GM18508 (cell line): Measurements from ENCODE around the gene MKLN1.
A peak's percentile ranks its signal among the peaks of the same experiment; 100 is the strongest.
"Not testable (repeated sequence)": the region's sequence is repeated elsewhere in the genome, so short reads cannot be mapped to it uniquely, and the experiment has no call there.

Source experiments
- ATAC-seq: cut with Tn5 transposase; IDR thresholded peaks from one replicate; pipeline ENCODE4 v1.9.1; 2021; ENCODE audit warnings: moderate number of reproducible peaks; ENCODE audit not compliant: insufficient read depth, unreplicated experiment

Gene MKLN1

DNA sequence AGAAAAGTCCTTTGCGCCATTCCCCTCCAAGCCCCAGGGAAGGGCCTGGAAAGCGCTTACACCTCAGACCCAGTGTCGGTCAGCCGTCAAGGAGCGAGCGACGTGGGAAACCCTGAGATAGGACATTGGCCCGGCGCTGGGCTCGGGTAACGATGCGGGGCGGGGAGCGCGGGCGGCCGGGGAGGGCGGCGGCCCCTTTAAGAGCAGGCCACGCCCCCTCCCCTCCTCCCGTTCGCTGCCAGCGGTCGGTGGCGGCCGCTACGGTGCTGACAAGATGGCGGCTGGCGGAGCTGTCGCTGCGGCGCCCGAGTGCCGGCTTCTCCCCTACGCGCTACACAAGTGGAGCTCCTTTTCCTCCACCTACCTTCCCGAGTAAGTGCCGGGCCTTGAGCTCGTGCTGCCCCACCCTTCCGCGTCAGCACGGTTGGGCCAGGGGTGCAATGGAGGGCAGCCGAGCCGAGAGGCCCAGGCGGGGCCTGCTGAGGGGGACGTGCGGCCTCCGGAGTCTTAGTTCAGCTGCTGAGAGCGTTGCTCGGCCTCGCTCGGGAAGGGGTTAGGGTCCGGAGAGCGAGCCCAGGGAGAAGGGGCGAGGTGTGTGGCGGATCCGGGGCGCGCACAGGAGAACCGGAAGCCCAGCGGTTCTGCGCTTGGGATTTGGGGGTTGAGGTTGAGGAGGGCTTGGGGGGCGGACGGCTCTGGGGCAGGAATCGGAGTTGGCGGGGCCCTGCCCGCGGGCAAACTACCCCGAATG is at the start of gene MKLN1:
TSS of gene MKLN1 (plus strand) at position 251 of the 751 bp plus-strand sequence. CDS start at position 275, 24 bp downstream.
- peak; percentile 42 for ATAC-seq

DNA sequence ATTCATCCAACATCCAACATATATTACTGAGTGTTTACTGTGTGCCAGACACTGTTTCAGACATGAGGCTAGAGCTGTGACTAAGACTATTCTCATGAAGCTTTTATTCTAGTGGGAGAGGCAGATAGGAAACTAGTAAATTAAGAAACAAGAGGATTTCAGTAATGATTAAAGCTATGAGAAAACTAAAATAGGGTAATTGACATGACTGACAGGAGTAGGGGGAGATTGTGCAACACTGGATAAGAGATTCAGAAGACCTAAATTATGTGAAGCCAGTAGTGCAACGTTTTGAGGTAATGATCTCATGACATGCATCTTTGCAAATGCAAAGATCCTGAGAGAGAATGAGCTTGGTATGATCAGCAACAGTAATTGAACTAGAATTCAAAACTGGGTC is 48.6 kb upstream of the MKLN1 start:
- ATAC-seq: no peak

GRCh38 chr7:131281266-131282048 is 46.2 kb upstream of the MKLN1 start:
- ATAC-seq: no peak

DNA sequence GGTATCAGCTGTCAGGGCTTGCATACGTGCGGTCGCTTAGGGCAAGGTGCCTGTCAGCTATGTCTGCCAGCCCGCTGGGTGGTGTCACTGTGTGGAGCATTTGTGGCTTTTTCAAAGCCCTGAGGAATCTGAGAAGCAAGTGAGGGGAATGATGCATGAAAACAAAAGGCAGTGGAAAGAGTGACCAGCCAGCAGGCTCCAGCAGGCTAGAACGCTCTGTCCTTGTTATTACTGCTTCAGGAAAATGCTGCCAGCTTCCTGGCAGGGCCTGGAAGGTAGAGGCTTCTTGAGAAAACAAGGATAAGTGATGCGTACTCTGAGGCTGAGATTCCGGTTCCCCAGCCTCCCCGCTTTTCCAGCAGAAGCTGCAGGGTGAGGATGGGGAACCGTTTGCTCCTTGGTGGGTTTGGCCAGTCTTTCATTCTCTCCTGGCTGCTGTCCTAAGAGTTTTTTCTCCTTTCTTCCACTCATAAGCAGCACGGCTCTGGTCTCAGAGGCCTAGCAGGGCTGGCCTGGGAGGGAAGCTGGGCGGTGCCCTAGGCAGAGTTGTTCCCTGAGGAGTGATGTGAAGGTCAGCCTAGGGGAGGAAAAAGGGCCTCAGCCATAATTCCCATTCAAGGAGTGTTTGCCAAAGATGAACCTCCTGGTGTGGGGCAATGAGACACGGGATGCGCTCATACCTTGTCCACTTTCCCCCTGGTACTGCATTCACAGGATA is 42.8 kb upstream of the MKLN1 start:
- ATAC-seq: no peak

DNA sequence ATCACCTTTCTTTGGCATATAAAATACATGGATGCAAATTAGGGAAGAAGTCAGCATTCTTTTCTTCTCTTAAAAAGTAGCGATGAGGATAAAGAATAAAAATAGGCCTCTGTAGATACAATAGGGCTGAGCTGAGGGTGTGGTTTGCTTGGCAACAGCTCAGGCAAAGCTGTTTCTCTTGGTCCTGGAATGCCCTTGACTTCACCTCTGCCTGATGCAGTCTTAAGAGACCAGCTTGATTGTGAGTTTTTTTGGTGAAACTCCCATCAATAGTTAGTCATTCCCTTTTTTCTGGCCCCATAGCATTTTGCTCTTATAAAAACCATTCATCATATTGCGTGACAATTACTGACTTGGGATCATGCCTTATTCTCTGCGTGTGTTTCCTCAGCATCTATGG is 42.1 kb upstream of the MKLN1 start:
- ATAC-seq: no peak

DNA sequence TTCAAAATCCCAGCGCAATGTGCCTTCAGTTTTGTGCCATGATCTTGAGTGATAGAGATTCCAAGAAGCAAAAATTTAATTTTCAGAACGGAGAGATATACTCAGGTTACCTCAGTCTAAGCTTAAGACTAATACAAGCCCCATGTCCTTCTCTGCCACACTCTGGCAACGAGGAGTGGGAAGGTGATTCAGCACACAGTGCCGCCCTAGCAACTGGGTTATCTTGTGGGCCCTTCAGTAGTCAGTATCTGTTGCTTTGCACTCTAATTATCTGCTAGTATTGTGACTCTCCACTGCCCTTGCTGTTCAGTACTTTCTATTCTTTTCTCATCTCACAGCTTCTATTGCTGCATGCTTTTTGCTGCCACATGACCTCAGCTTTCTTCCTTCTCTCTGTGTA is 39.2 kb upstream of the MKLN1 start:
- no peak for ATAC-seq

DNA sequence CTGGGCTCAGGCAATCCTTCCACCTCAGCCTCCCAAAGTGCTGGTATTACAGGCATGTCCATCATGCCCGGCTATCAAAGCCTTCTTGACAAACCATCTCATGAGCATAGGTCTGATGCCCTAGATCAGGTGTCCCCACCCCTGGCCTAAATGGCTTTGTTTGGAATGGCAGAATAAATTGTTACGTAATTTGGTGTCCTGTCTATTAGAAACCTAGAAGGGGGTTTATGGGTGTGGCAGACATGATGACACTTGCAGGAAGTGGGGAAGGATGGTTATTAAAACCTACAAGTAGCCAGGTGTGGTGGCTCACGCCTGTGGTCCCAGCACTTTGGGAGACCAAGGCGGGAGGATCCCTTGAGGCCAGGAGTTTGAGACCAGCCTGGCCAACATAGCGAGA is 38.6 kb upstream of the MKLN1 start:
- ATAC-seq: no peak

DNA sequence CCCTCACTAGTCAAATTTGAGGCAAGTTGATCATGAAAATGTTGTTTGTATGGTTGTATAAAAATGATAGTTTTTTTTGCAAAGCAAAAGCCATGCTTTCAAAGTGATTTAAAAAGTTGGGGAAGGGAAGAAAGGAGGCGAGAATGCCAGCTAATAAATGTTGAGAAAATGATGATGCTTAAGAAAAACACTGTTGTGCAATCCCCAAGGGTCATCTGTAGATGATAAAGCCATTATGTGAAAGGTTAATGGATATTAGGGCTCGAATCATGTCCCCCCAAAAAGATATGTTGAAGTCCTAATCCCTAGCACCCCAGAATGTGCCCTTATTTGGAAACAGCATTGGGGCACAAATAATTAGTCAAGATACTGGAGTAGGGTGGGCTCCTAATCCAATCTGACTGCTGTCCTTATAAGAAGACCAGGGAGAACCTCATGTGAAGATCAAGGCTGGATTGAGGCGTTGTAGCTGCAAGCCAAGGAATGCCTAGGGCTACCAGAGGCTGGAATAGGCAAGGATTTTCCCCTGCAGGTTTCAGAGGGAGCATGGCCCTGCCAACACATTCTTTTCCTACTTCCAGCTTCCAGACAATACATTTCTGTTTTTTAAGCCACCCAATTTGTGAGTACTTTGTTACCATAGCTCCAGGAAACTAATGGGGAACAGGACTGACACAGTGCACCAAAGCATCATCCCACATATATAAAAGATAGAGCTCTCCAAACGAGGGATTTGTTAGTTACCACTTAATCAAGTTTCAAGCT is 35.4 kb upstream of the MKLN1 start:
- ATAC-seq: no peak

DNA sequence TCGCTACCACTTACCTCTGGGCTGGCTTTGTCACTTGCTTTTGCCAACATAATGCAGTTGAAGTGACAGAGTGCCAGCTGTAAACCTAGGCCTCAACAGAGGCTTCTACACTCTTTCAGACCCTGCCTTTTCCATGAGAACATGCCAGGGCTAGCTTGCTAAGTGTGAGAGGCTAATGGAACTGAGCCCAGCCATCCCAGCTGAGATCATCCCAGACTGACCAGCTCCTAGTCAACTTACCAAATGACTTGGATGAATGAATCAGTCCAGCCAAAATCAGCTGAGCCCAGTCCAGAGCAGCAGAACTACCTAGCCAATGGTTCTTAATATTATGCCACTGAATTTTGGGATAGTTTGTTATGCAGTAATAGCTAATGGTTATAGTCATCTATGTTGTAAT is 34.7 kb upstream of the MKLN1 start:
- no peak for ATAC-seq

- no peak for ATAC-seq
These were observed 33.1 kb upstream of the MKLN1 start for GRCh38 chr7:131294553-131294952.

GRCh38 chr7:131298608-131298992 is 29.1 kb upstream of the MKLN1 start:
- ATAC-seq: no peak

- no peak for ATAC-seq
These were observed 28.6 kb upstream of the MKLN1 start for GRCh38 chr7:131299074-131299473.

- ATAC-seq: no peak
These were observed 27.6 kb upstream of the MKLN1 start for GRCh38 chr7:131300078-131300477.

DNA sequence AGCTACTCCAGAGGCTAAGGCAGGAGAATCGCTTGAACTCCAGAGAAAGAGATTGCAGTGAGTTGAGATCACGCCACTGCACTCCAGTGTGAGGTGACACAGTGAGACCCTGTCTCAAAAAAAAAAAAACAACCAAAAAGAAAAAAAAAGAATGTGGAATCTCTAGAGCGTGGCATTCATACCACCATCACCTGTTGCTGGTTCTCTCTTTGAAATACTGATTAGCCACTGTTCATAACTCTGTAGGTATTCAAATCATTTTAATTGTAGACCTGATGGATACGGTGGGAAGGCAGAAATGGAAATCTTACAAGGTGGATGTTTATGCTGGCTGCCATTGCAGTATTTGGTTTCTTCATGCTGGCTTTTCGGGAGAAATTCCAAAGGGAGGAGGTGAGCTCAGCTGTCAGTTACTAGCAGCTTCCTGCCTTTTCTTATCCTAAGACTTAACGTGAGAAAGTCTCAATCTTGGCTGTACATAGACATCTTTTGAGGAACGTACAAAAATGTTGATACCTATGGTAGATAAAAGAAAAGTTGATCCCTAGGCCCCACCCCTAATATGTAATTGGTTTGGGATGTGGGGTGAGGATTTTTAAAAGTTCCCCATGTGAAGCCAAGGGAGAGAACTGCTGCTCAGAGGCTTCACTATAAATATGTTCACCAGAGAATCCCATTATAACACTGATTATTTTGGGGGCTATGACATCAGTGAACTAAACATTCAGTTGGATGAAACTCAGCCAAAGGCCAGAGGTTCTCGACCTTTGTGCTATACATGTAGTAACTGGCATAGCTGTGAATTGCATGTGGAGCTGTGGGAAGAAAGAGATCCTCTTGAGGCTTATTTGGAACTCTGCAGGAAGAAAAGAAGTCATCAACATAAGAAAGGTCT is 26.9 kb upstream of the MKLN1 start:
- no peak for ATAC-seq

DNA sequence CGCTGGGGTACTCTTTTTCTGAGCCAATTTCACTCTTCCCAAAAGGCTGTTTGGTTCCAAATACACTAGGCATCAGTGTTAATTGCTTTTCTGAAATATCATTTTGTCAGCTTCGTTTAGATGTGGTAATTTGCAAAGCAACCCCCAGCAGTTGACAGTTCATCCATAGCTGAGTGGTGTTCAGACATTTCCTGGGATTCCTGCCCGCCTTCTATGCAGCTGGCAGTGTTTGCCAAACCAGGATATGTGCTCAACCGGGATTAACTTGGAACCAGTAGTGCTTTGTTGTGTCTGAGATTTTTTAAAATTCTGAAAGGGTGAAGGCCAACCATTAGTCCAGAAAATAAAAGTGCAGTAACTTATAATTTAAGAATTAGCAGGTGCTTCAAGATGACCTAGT is 25.2 kb upstream of the MKLN1 start:
- ATAC-seq: no peak

DNA sequence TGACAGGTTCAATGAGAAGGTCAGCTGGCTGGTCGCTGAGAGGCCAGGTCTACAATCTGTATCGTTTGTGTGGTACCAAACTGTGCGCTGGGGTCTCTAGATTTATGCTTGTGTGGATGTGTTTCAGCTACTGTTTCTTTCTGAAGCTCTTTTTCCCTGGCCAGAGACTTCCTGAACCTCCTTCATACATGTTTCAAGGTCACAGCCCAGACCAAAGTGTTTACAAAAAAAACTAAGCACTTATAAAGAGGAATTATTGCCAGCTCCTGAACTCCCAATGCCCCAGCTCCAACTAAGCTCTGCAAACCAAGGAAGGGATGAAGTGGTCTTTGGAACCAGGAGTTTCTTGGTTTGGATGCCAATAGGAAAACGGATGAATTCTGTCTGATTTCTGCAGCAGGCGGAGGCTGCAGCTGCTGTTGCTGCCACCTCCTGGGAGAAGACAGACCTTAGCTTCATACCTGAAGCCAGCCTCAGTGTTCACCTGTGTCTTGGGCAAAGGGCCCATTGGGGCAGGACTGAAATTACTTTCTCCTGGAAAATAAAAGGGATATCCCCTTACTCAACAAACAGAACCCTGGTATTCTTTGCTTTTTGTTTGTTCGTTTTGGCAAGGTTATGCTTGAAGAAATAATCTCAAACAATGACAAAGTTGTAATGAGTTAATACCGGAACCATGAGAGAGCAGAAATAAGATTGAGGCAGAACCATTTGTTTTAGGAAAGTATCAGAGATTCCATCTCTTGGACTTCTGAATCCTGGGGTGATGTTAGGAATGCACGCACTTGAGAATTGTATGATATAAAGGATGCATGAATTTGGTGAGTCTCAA is 24.6 kb upstream of the MKLN1 start:
- ATAC-seq: no peak

DNA sequence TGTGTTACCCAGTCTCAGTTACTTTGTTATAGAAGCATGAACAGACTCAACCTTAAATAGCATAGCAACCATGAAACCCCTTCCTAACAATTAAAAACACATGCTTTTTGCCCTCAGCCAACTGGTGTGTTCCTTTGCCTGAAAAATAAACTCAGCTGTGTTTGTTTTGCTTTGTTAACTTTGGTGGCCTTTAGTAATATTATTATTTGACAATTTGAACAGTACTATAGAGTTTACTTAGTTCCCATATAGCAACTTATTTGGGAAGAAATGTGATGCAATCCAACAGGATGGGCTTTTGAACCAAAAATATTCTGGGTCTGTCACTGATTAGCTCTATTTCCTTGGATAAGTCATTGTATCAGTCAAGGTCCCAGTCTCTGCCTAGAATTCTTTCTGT is 22.5 kb upstream of the MKLN1 start:
- ATAC-seq: no peak

DNA sequence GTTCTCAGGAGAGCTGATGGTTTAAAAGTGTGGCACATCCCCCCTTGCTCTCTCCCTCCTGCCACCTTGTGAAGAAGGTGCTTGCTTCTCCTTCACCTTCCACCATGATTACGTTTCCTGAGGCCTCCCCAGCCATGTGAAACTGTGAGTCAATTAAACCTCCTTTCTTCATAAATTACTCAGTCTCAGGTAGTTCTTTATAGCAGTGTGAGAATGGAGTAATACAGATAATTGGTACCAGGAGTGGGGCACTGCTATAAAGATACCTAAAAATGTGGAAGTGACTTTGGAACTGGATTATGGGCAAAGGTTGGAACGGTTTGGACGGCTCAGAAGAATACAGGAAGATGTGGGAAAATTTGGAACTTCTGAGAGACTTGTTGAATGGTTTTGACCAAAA is 21.6 kb upstream of the MKLN1 start:
- ATAC-seq: not testable (repeated sequence)

GRCh38 chr7:131306777-131307176 is 20.9 kb upstream of the MKLN1 start:
- ATAC-seq: no peak
